Trophoblast cell (in vitro differentiated cells and primary cell): ENCODE results near the gene HSPA12B. TPM values are rescaled to one million over a fixed set of nuclear protein-coding genes. Genes with fewer than 3 reads are reported as not detected.

Experiments
- DNase-seq, 2 donors: peaks; one replicate each; pipeline ENCODE4 v3.0.0-alpha.2; 2016
- H2AFZ ChIP-seq: 2 replicates; pipeline ENCODE4 v1.6.1; 2013; ENCODE audit warnings: low read length, moderate library complexity, mild to moderate bottlenecking; ENCODE audit not compliant: insufficient read depth, poor library complexity
- H2AK5ac ChIP-seq: 2 replicates; pipeline ENCODE4 v1.6.1; 2013; ENCODE audit warnings: mild to moderate bottlenecking, low read length
- H2BK120ac ChIP-seq: 2 replicates; pipeline ENCODE4 v1.6.1; 2013; ENCODE audit warnings: low read length, mild to moderate bottlenecking, moderate library complexity; ENCODE audit not compliant: insufficient read depth, poor library complexity
- H2BK12ac ChIP-seq: 2 replicates; pipeline ENCODE4 v1.6.1; 2013; ENCODE audit warnings: mild to moderate bottlenecking, low read length, moderate library complexity
- H2BK5ac ChIP-seq: 2 replicates; pipeline ENCODE4 v1.6.1; 2013; ENCODE audit warnings: low read length, low read depth, moderate library complexity, mild to moderate bottlenecking; ENCODE audit not compliant: poor library complexity
- H3K14ac ChIP-seq: 2 replicates; pipeline ENCODE4 v1.6.1; 2013; ENCODE audit warnings: mild to moderate bottlenecking, low read length
- H3K18ac ChIP-seq: 2 replicates; pipeline ENCODE4 v1.6.1; 2013; ENCODE audit warnings: mild to moderate bottlenecking, low read length
- H3K23ac ChIP-seq: 2 replicates; pipeline ENCODE4 v1.6.1; 2013; ENCODE audit warnings: low read length
- H3K27ac ChIP-seq: 2 replicates; pipeline ENCODE4 v1.5.1; 2013; ENCODE audit warnings: low read depth, mild to moderate bottlenecking, inconsistent platforms, low read length, moderate library complexity
- H3K27me3 ChIP-seq: 2 replicates; pipeline ENCODE4 v1.6.1; 2013; ENCODE audit warnings: inconsistent platforms, mild to moderate bottlenecking, low read length, moderate library complexity; ENCODE audit not compliant: insufficient read depth
- H3K36me3 ChIP-seq, 2 experiments: 1 replicate in 1 of 2; 2 replicates in 1 of 2; pipeline ENCODE4 v1.6.1; 2013; ENCODE audit warnings: low read length in 2 of 2, mild to moderate bottlenecking in 2 of 2, moderate library complexity in 1 of 2; ENCODE audit not compliant: insufficient read depth in 2 of 2, control insufficient read depth in 1 of 2
- H3K4ac ChIP-seq: 2 replicates; pipeline ENCODE4 v1.6.1; 2013; ENCODE audit warnings: low read depth, mild to moderate bottlenecking, low read length, moderate library complexity
- H3K4me1 ChIP-seq, 2 experiments: 1 replicate in 1 of 2; 2 replicates in 1 of 2; pipeline ENCODE4 v1.6.1; 2013; ENCODE audit warnings: low read length in 2 of 2, mild to moderate bottlenecking in 2 of 2, moderate library complexity in 1 of 2; ENCODE audit not compliant: insufficient read depth in 2 of 2, control insufficient read depth in 1 of 2
- H3K4me2 ChIP-seq: 2 replicates; pipeline ENCODE4 v1.6.1; 2013; ENCODE audit warnings: inconsistent platforms, mild to moderate bottlenecking, low read length, moderate library complexity
- H3K4me3 ChIP-seq: 2 replicates; pipeline ENCODE4 v1.5.1; 2013; ENCODE audit warnings: mild to moderate bottlenecking, low read depth, low read length, inconsistent platforms
- H3K79me1 ChIP-seq: one replicate; pipeline ENCODE4 v1.6.1; 2013; ENCODE audit warnings: low read length
- H3K79me2 ChIP-seq: 2 replicates; pipeline ENCODE4 v1.6.1; 2013; ENCODE audit warnings: low read length, mild to moderate bottlenecking; ENCODE audit not compliant: control insufficient read depth, insufficient read depth, poor library complexity
- H3K9ac ChIP-seq: 2 replicates; pipeline ENCODE4 v1.6.1; 2013; ENCODE audit warnings: mild to moderate bottlenecking, low read length
- H3K9me3 ChIP-seq: 2 replicates; pipeline ENCODE4 v1.6.1; 2013; ENCODE audit warnings: low read depth, mild to moderate bottlenecking, control low read depth, inconsistent platforms, low read length; ENCODE audit not compliant: insufficient read depth
- H4K12ac ChIP-seq: 2 replicates; pipeline ENCODE4 v1.6.1; 2013; ENCODE audit warnings: low read depth, mild to moderate bottlenecking, low read length, moderate library complexity
- H4K8ac ChIP-seq: 2 replicates; pipeline ENCODE4 v1.6.1; 2013; ENCODE audit warnings: low read depth, mild to moderate bottlenecking, low read length, moderate library complexity
- H4K91ac ChIP-seq: one replicate; pipeline ENCODE4 v1.6.1; 2013; ENCODE audit warnings: low read depth, mild to moderate bottlenecking, low read length, moderate library complexity
- WGBS: extraction: QIAGEN DNeasy Blood & Tissue Kit; methylation state at CpG from one replicate; pipeline ENCODE4 v1.1.7; 2013; ENCODE audit warnings: missing lambda C conversion rate; ENCODE audit not compliant: insufficient read length, insufficient coverage; ENCODE audit errors: extremely low coverage; 5-methylcytosine and 5-hydroxymethylcytosine counted together
- polyA plus RNA-seq: library from polyadenylated mRNA; stranded (reverse); fragments of 200-250 nt; gene quantifications from 2 replicates; pipeline ENCODE4 v1.2.3, GENCODE V29; 2013

The HSPA12B gene, protein sequence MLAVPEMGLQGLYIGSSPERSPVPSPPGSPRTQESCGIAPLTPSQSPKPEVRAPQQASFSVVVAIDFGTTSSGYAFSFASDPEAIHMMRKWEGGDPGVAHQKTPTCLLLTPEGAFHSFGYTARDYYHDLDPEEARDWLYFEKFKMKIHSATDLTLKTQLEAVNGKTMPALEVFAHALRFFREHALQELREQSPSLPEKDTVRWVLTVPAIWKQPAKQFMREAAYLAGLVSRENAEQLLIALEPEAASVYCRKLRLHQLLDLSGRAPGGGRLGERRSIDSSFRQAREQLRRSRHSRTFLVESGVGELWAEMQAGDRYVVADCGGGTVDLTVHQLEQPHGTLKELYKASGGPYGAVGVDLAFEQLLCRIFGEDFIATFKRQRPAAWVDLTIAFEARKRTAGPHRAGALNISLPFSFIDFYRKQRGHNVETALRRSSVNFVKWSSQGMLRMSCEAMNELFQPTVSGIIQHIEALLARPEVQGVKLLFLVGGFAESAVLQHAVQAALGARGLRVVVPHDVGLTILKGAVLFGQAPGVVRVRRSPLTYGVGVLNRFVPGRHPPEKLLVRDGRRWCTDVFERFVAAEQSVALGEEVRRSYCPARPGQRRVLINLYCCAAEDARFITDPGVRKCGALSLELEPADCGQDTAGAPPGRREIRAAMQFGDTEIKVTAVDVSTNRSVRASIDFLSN
- 0.01 and 0.03 TPM in 2 replicates for polyA plus RNA-seq

DNA sequence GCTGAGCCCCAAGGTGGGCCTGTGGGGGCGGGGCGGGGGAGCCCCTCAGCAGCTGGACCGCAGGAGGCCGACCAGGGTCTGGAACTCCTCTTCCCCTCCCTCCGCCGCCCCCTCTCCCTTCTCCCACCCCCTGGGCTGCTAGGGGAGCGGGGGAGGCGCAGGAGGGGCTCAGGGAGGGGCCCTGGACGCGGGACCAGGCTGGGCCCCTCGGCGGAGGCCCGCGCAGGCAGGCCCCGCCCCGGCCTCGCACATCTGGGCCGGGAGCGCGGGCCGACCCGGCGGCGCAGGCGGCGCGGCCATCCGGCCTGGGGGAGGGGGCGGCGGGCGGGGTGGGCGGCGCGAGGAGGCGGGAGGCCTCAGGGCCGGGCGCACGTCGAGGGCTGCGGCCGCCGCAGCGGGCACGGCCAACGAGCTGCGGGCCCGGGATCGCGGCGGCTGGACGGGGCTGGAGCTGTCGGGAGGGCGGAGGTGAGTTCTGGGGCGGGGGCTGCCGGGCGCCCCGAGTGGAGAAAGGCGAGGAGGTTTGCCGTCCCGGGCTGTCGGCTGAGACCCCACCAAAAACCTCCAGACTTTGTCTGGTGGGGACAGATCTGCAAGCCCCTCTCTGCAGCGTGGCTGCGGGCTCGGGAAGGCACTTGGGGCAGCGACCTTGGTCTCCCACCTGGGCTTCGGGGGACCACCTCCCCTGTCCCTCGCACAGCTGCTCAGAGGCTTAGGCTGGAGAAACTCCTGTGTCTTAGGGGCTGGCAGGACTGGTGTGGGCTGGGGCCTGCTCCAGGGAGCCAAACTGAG, at the start of gene HSPA12B:
TSS of gene HSPA12B (plus strand) at position 359 of the 792 bp plus-strand sequence. CDS start 5,990 bp downstream, outside the sequence.
- H3K79me2 ChIP-seq, result no peaks in the 10 kb centered on the region
- H3K27me3 ChIP-seq, result peaks cover 10% of the 10 kb centered on the region
- DNase-seq, result no peak
- no peak within 1 kb of the TSS for H2BK12ac ChIP-seq
- H3K4me1 ChIP-seq, result peaks cover 2 to 3% of the 10 kb centered on the region in 2 experiments
- no peak within 1 kb of the TSS for H2AK5ac ChIP-seq
- peaks cover 3% of the 10 kb centered on the region for H3K9me3 ChIP-seq
- no peak within 1 kb of the TSS for H3K4ac ChIP-seq
- no CpG with 5 or more reads among the region's 67 CpGs for WGBS
- H3K79me1 ChIP-seq, result no peaks in the 10 kb centered on the region
- no peak within 1 kb of the TSS for H3K18ac ChIP-seq
- H3K36me3 ChIP-seq, result no peaks in the 10 kb centered on the region
- H3K27ac ChIP-seq, result no peak within 1 kb of the TSS
- no peak within 1 kb of the TSS for H3K23ac ChIP-seq
- H4K12ac ChIP-seq, result no peak within 1 kb of the TSS
- H2BK5ac ChIP-seq, result no peak within 1 kb of the TSS
- no peak within 1 kb of the TSS for H3K4me3 ChIP-seq
- H2BK120ac ChIP-seq, result no peak within 1 kb of the TSS
- H4K8ac ChIP-seq, result peak within 1 kb of the TSS; percentile 4
- H3K9ac ChIP-seq, result no peak within 1 kb of the TSS
- no peak within 1 kb of the TSS for H2AFZ ChIP-seq
- no peak within 1 kb of the TSS for H3K14ac ChIP-seq
- H3K4me2 ChIP-seq, result peak within 1 kb of the TSS; percentile 18
- no peak within 1 kb of the TSS for H4K91ac ChIP-seq

DNA sequence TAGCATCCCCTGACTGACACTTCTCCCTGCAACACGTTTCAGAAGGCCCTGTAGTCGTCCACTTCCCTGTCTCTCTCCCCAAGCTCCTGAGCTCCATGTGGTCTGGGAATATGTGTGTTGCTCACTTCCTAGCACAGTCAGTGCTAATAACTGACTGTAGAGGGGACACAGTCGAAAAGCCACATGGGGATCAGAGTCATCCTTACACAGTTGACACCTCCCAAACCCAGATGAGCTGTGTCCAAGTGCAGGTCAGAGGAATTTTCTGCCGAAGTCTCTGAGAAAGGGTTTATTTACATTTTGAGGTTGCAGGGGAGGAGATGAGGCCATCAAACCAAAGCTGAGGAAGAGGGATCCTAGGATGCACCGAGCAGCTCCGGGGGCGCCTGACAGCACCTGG, 47.1 kb upstream of the HSPA12B start:
- Histone ChIP-seq H3K36me3 (no peaks in the 10 kb centered on the region), H3K4ac (no peak overlapping the region), H3K79me1 (peaks cover 5% of the 10 kb centered on the region), H2AFZ (no peak overlapping the region), H3K9ac (no peak overlapping the region), H2BK120ac (no peak overlapping the region), H2BK12ac (no peak overlapping the region), H3K4me1 (peaks cover 13 to 15% of the 10 kb centered on the region in 2 experiments), H4K8ac (no peak overlapping the region), H3K14ac (no peak overlapping the region), H3K27me3 (peaks cover 2% of the 10 kb centered on the region), H3K79me2 (peaks cover 1% of the 10 kb centered on the region), H3K18ac (no peak overlapping the region), H4K91ac (no peak overlapping the region), H3K9me3 (no peaks in the 10 kb centered on the region), H3K23ac (no peak overlapping the region), H2BK5ac (no peak overlapping the region), H2AK5ac (no peak overlapping the region), H3K27ac (no peak overlapping the region), H4K12ac (no peak overlapping the region), H3K4me2 (no peak overlapping the region), H3K4me3 (no peak overlapping the region)
- DNase-seq, result no peak
- no CpG with 5 or more reads among the region's 7 CpGs for WGBS

DNA sequence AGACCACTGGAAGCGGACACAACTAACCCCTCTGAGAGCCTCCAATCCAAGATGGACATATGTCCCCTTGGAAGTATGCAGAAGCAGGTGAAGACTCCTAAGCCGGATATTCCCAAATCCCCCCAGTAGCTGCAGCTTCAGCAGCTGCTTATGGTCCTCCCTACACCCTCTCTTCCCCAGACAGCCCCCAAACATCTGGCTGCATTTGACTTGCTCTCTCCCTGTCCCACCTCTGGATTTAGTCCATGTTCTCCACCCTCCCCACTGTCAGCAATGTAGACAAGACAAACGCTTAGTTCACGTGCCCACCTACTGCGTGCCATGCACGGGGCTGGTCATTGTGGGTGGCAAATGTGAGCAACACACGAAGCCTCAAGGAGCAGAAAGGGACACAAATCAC, 46.1 kb upstream of the HSPA12B start:
- Histone ChIP-seq H3K23ac (no peak overlapping the region), H3K14ac (no peak overlapping the region), H3K79me1 (peaks cover 2% of the 10 kb centered on the region), H3K9me3 (no peaks in the 10 kb centered on the region), H3K27me3 (peaks cover 2% of the 10 kb centered on the region), H2BK12ac (no peak overlapping the region), H4K8ac (no peak overlapping the region), H3K36me3 (no peaks in the 10 kb centered on the region), H3K4me1 (peaks cover 4% of the 10 kb centered on the region in 2 experiments), H3K27ac (no peak overlapping the region), H2BK120ac (no peak overlapping the region), H3K4me3 (no peak overlapping the region), H4K12ac (no peak overlapping the region), H3K79me2 (peaks cover 1% of the 10 kb centered on the region), H3K4me2 (no peak overlapping the region), H2AK5ac (no peak overlapping the region), H2BK5ac (no peak overlapping the region), H3K4ac (no peak overlapping the region), H3K18ac (no peak overlapping the region), H2AFZ (no peak overlapping the region), H3K9ac (no peak overlapping the region), H4K91ac (no peak overlapping the region)
- no CpG with 5 or more reads among the region's 7 CpGs for WGBS
- DNase-seq, result no peak

DNA sequence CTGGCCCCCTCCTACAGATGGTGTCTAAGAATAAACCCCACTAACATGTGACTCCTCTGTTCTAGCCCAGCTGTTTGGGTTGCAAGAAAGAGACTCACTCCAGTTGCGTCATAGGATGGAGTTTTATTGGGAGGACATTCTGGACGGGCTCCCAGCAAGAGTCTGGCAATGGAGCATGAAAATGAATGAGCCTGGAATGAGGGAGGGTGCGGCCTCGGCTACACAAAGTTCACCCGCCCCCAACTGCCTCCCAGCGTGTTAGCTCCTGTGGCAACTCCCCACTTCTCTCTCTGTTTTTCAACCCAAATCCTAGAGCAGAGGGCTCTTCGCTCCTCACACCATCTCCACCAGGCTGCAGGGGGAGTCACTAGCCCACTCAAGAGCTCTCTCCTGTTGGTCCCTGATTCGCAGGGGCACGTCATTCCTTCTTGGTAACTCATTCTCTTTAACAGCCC, 45.6 kb upstream of the HSPA12B start:
- DNase-seq, result no peak
- no peak overlapping the region for H3K27ac ChIP-seq
- no CpG with 5 or more reads among the region's 9 CpGs for WGBS

More for the DNA sequence above, 45.6 kb upstream of the HSPA12B start:
- Histone ChIP-seq H2BK120ac (no peak overlapping the region), H3K79me1 (no peaks in the 10 kb centered on the region), H3K14ac (no peak overlapping the region), H3K27me3 (no peaks in the 10 kb centered on the region), H4K12ac (no peak overlapping the region), H2AK5ac (no peak overlapping the region), H2BK5ac (no peak overlapping the region), H3K9me3 (no peaks in the 10 kb centered on the region), H2BK12ac (no peak overlapping the region), H3K79me2 (no peaks in the 10 kb centered on the region), H2AFZ (no peak overlapping the region), H3K4ac (no peak overlapping the region), H4K91ac (no peak overlapping the region), H4K8ac (no peak overlapping the region), H3K9ac (no peak overlapping the region), H3K4me2 (no peak overlapping the region), H3K23ac (no peak overlapping the region), H3K36me3 (no peaks in the 10 kb centered on the region), H3K4me1 (no peaks in the 10 kb centered on the region), H3K4me3 (no peak overlapping the region), H3K18ac (no peak overlapping the region)
